Activated CD4-positive, alpha-beta memory T cell treated with anti-CD3 and anti-CD28 coated beads for 36 hours (primary cell): Measurements from ENCODE around the gene GPR31. TPM values are rescaled to one million over a fixed set of nuclear protein-coding genes. Genes with fewer than 3 reads are reported as not detected.
"Not testable (repeated sequence)": the region's sequence is repeated elsewhere in the genome, so short reads cannot be mapped to it uniquely, and the experiment has no call there.

Source experiments
- CTCF ChIA-PET: fragments of 350-600 bp; sonication (Branson Sonifier 250); formaldehyde crosslinking; loops from one replicate; lab custom pipeline; 2021; ENCODE audit warnings: antibody characterized with exemption, inconsistent platforms; lab: Charles Lee
- POLR2A ChIA-PET: fragments of 350-600 bp; sonication (Branson Sonifier 250); formaldehyde crosslinking; loops from one replicate; lab custom pipeline; 2021; ENCODE audit warnings: antibody characterized with exemption; lab: Charles Lee
- DNase-seq: peaks from one replicate; pipeline ENCODE4 v3.0.0-alpha.2; 2020
- H3K27ac Mint-ChIP-seq: one replicate; pipeline ENCODE4 v1.8.0; 2021; ENCODE audit warnings: mixed read lengths
- H3K27me3 Mint-ChIP-seq: one replicate; pipeline ENCODE4 v1.8.0; 2021; ENCODE audit warnings: mixed read lengths
- H3K36me3 Mint-ChIP-seq: one replicate; pipeline ENCODE4 v1.8.0; 2021; ENCODE audit warnings: mixed read lengths
- H3K4me1 Mint-ChIP-seq: one replicate; pipeline ENCODE4 v1.8.0; 2021; ENCODE audit warnings: low read depth, mixed read lengths
- H3K4me3 Mint-ChIP-seq: one replicate; pipeline ENCODE4 v1.8.0; 2021; ENCODE audit warnings: mild to moderate bottlenecking, mixed read lengths
- H3K9me3 Mint-ChIP-seq: one replicate; pipeline ENCODE4 v1.8.0; 2021; ENCODE audit warnings: mixed read lengths
- intact Hi-C: fragments of 100-400 bp; cut with micrococcal nuclease; formaldehyde crosslinking; loops from one replicate; pipeline ENCODE4 v1.15.1; 2023
- total RNA-seq, 2 experiments: library from RNA; stranded (reverse); gene quantifications; one replicate each; pipeline ENCODE4 v1.2.3, GENCODE V29; 2021

GPR31 gene
- total RNA-seq: not detected

GRCh38 chr6:167157863-167158262 is at the start of gene GPR31:
Gene GPR31 (minus strand): TSS chr6:167157980. CDS start chr6:167157831, 149 bp downstream.
- CTCF ChIA-PET: no interaction called here
- Mint-ChIP-seq H3K4me3 (no peak within 1 kb of the TSS), H3K9me3 (no peaks in the 10 kb centered on the region), H3K27ac (no peak within 1 kb of the TSS), H3K36me3 (no peaks in the 10 kb centered on the region), H3K4me1 (peaks cover 9% of the 10 kb centered on the region), H3K27me3 (peaks cover 1% of the 10 kb centered on the region)
- intact Hi-C loops: no loop called here
- DNase-seq: no peak
- POLR2A ChIA-PET: interaction anchor here (0.6 kb wide), 1 partner anchor 95 kb away, joined by 3 read pairs; no protein-coding TSS in a partner anchor

GRCh38 chr6:167207527-167207926 is 49.7 kb upstream of the GPR31 start:
- H3K36me3 Mint-ChIP-seq: no peaks in the 10 kb centered on the region
- peaks cover 4% of the 10 kb centered on the region for H3K27me3 Mint-ChIP-seq
- no peak for DNase-seq
- H3K4me3 Mint-ChIP-seq: no peak overlapping the region
- H3K4me1 Mint-ChIP-seq: peaks cover 4% of the 10 kb centered on the region
- ChIA-PET CTCF (no interaction called here), POLR2A (no interaction called here)
- intact Hi-C loops: no loop called here
- no peaks in the 10 kb centered on the region for H3K9me3 Mint-ChIP-seq
- H3K27ac Mint-ChIP-seq: no peak overlapping the region

GRCh38 chr6:167205316-167205715 is 47.5 kb upstream of the GPR31 start:
- intact Hi-C loops, H3K9me3 Mint-ChIP-seq, H3K4me1 Mint-ChIP-seq, H3K36me3 Mint-ChIP-seq, H3K4me3 Mint-ChIP-seq, POLR2A ChIA-PET, CTCF ChIA-PET, DNase-seq, H3K27ac Mint-ChIP-seq: not testable (repeated sequence)
- peaks cover 16% of the 10 kb centered on the region for H3K27me3 Mint-ChIP-seq

- intact Hi-C loops, H3K4me1 Mint-ChIP-seq, H3K9me3 Mint-ChIP-seq, H3K27ac Mint-ChIP-seq, H3K4me3 Mint-ChIP-seq, CTCF ChIA-PET, H3K36me3 Mint-ChIP-seq, DNase-seq, POLR2A ChIA-PET: not testable (repeated sequence)
- peaks cover 16% of the 10 kb centered on the region for H3K27me3 Mint-ChIP-seq
Measured at GRCh38 chr6:167204059-167204348, 46.2 kb upstream of the GPR31 start.

GRCh38 chr6:167203261-167204058 is 45.7 kb upstream of the GPR31 start:
- H3K4me1 Mint-ChIP-seq, H3K36me3 Mint-ChIP-seq, DNase-seq, intact Hi-C loops, H3K9me3 Mint-ChIP-seq, H3K27ac Mint-ChIP-seq, POLR2A ChIA-PET, H3K4me3 Mint-ChIP-seq, CTCF ChIA-PET: not testable (repeated sequence)
- H3K27me3 Mint-ChIP-seq: peaks cover 18% of the 10 kb centered on the region

GRCh38 chr6:167202613-167203012 is 44.8 kb upstream of the GPR31 start:
- peaks cover 24% of the 10 kb centered on the region for H3K27me3 Mint-ChIP-seq
- H3K4me1 Mint-ChIP-seq, POLR2A ChIA-PET, DNase-seq, H3K36me3 Mint-ChIP-seq, H3K9me3 Mint-ChIP-seq, intact Hi-C loops, H3K4me3 Mint-ChIP-seq, CTCF ChIA-PET, H3K27ac Mint-ChIP-seq: not testable (repeated sequence)

- H3K4me1 Mint-ChIP-seq: no peaks in the 10 kb centered on the region
- no peaks in the 10 kb centered on the region for H3K36me3 Mint-ChIP-seq
- ChIA-PET POLR2A (no interaction called here), CTCF (no interaction called here)
- H3K4me3 Mint-ChIP-seq: no peak overlapping the region
- no peaks in the 10 kb centered on the region for H3K9me3 Mint-ChIP-seq
- intact Hi-C loops: no loop called here
- no peak for DNase-seq
- peaks cover 27% of the 10 kb centered on the region for H3K27me3 Mint-ChIP-seq
- no peak overlapping the region for H3K27ac Mint-ChIP-seq
Measured at GRCh38 chr6:167200806-167201205, 43.0 kb upstream of the GPR31 start.

- H3K27ac Mint-ChIP-seq, H3K4me3 Mint-ChIP-seq, H3K9me3 Mint-ChIP-seq, POLR2A ChIA-PET, H3K36me3 Mint-ChIP-seq, intact Hi-C loops, CTCF ChIA-PET, H3K4me1 Mint-ChIP-seq: not testable (repeated sequence)
- DNase-seq: peak; percentile 16
- H3K27me3 Mint-ChIP-seq: peaks cover 20% of the 10 kb centered on the region
Measured at GRCh38 chr6:167195941-167196610, 38.3 kb upstream of the GPR31 start.

- H3K36me3 Mint-ChIP-seq, CTCF ChIA-PET, DNase-seq, H3K27ac Mint-ChIP-seq, intact Hi-C loops, H3K4me3 Mint-ChIP-seq, POLR2A ChIA-PET, H3K9me3 Mint-ChIP-seq, H3K4me1 Mint-ChIP-seq: not testable (repeated sequence)
- peaks cover 17% of the 10 kb centered on the region for H3K27me3 Mint-ChIP-seq
Measured at GRCh38 chr6:167193515-167194125, 35.8 kb upstream of the GPR31 start.

GRCh38 chr6:167191043-167191583 is 33.3 kb upstream of the GPR31 start:
- DNase-seq, H3K4me3 Mint-ChIP-seq, intact Hi-C loops, H3K36me3 Mint-ChIP-seq, H3K27ac Mint-ChIP-seq, H3K4me1 Mint-ChIP-seq, H3K9me3 Mint-ChIP-seq, H3K27me3 Mint-ChIP-seq, POLR2A ChIA-PET: not testable (repeated sequence)
- CTCF ChIA-PET: interaction anchor here (0.9 kb wide), 1 partner anchor 28 kb away, joined by 3 read pairs; no protein-coding TSS in a partner anchor

- H3K27me3 Mint-ChIP-seq, H3K36me3 Mint-ChIP-seq, intact Hi-C loops, DNase-seq, H3K27ac Mint-ChIP-seq, CTCF ChIA-PET, H3K4me3 Mint-ChIP-seq, H3K4me1 Mint-ChIP-seq, POLR2A ChIA-PET, H3K9me3 Mint-ChIP-seq: not testable (repeated sequence)
Measured at GRCh38 chr6:167187275-167187674, 29.5 kb upstream of the GPR31 start.

GRCh38 chr6:167185101-167185500 is 27.3 kb upstream of the GPR31 start:
- intact Hi-C loops, H3K36me3 Mint-ChIP-seq, H3K9me3 Mint-ChIP-seq, H3K4me1 Mint-ChIP-seq, CTCF ChIA-PET, H3K4me3 Mint-ChIP-seq, H3K27ac Mint-ChIP-seq, POLR2A ChIA-PET, H3K27me3 Mint-ChIP-seq, DNase-seq: not testable (repeated sequence)
